Lower leg skin (tissue), 3 donors: ENCODE data around the gene SV2C.

ENCODE experiments used
- POLR2A ChIP-seq, 2 donors: fragments of 450-650 bp; IDR thresholded peaks; one replicate each; pipeline ENCODE4 v1.6.1; 2016 to 2017; ENCODE audit warnings: antibody characterized with exemption in 2 of 2, mild to moderate bottlenecking in 1 of 2, moderate library complexity in 1 of 2
- TF ChIP-seq, protein P1 (sequence below), 3 donors: fragments of 450-650 bp; IDR thresholded peaks; one replicate each; pipeline ENCODE4 v1.5.1; 2016; ENCODE audit warnings: antibody characterized with exemption in 3 of 3, mild to moderate bottlenecking in 3 of 3, moderate library complexity in 2 of 3

DNA sequence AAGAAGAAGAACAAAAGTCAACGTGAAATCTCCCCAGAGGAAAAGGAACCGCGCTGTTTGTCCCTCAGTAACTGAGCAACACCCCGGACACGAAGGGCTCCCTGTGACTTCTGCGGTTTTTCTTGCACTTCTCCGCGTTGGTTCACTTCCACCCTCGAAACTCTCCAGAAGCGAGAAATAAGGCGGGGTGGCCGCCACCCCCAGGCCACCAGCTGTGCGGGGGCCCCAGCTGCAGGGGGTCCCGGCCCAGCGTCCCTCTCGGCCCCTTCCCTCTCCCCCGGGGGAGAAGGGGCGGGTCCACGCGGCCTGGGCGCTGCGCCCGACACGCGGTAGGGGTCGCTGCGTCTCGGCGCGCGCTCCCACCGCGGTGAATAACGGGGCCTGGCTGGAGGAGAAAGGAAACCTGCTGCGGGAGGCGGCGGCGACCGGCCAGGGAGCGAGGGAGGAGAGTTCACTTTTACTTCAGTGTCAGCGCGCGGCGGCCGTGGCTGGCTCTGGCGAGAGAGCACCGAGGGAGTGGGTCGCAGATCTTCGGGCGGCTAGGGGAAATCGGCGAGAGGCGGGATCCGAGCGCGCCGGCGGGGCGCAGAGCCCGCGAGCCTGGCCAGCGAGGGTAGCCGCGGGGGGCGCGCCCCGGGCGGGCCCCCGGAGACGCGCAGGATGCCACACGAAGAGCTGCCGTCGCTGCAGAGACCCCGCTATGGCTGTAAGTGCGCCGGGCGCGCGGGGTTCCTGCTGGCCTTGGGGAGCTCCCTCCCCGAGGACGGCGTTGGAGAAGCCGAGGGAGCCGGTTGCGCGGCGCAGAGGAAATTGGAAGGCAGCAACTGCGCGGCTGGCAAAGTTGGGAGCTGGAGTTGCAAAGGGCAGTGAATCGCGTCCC is 319.9 kb downstream of the SV2C start, which contains the start of gene IQGAP2:
- no peak for TF ChIP-seq POLR2A (IDR thresholded peaks at IDR 0.05)
- TF ChIP-seq, protein P1, sequence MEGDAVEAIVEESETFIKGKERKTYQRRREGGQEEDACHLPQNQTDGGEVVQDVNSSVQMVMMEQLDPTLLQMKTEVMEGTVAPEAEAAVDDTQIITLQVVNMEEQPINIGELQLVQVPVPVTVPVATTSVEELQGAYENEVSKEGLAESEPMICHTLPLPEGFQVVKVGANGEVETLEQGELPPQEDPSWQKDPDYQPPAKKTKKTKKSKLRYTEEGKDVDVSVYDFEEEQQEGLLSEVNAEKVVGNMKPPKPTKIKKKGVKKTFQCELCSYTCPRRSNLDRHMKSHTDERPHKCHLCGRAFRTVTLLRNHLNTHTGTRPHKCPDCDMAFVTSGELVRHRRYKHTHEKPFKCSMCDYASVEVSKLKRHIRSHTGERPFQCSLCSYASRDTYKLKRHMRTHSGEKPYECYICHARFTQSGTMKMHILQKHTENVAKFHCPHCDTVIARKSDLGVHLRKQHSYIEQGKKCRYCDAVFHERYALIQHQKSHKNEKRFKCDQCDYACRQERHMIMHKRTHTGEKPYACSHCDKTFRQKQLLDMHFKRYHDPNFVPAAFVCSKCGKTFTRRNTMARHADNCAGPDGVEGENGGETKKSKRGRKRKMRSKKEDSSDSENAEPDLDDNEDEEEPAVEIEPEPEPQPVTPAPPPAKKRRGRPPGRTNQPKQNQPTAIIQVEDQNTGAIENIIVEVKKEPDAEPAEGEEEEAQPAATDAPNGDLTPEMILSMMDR (IDR thresholded peaks at IDR 0.05), result peak in 1 of 3 donors; percentile 24
